H1 (cell line): ENCODE data around the gene MAPK8IP3. TPM values are rescaled to one million over a fixed set of nuclear protein-coding genes. Genes with fewer than 3 reads are reported as not detected.

Experiments
- ATF2 ChIP-seq: IDR thresholded peaks from 2 replicates; pipeline ENCODE4 v1.6.1; 2012; ENCODE audit warnings: low read length, inconsistent platforms
- BACH1 ChIP-seq: IDR thresholded peaks from 2 replicates; pipeline ENCODE4 v1.6.1; 2012; ENCODE audit warnings: low read length, improper control_type of control experiment
- CHD1 ChIP-seq: IDR thresholded peaks from 2 replicates; pipeline ENCODE4 v1.6.1; 2012; ENCODE audit warnings: low read depth, low read length, improper control_type of control experiment
- CHD2 ChIP-seq: IDR thresholded peaks from 2 replicates; pipeline ENCODE4 v1.6.1; 2012; ENCODE audit warnings: low read length, improper control_type of control experiment
- CREB1 ChIP-seq: IDR thresholded peaks from 2 replicates; pipeline ENCODE4 v1.6.1; 2012; ENCODE audit warnings: inconsistent platforms
- MAX ChIP-seq: IDR thresholded peaks from 2 replicates; pipeline ENCODE4 v1.6.1; 2012; ENCODE audit warnings: inconsistent platforms
- SRF ChIP-seq: IDR thresholded peaks from 2 replicates; pipeline ENCODE4 v1.6.1; 2011; ENCODE audit warnings: mild to moderate bottlenecking, low read depth, low read length, moderate library complexity
- polyA plus RNA-seq, 7 experiments: library from polyadenylated mRNA; depleted of rRNA in 3 of 7; stranded (reverse) in 5 of 7; unstranded in 2 of 7; fragments of >200 nt in 5 of 7; fragments of 200-250 nt in 2 of 7; gene quantifications; 1 replicate in 5 of 7; 2 replicates in 1 of 7; 4 replicates in 1 of 7; pipeline versions ENCODE4 v1.2.1 to v1.2.3, GENCODE V29; 2011 to 2013; ENCODE audit warnings: missing spikeins in 2 of 7, mixed read lengths in 2 of 7
- total RNA-seq: library from RNA; stranded (reverse); fragmentation: NEBNext Ultra II Directional; extraction: Animal tissue kit (Norgen Biotek cat#: 25700); gene quantifications from 2 replicates; pipeline ENCODE4 v1.2.1, GENCODE V29; 2021

The MAPK8IP3 gene
- total and polyA plus RNA-seq, 2 of the 8 experiments (the other 6 are each of a cell fraction or from before 2014, with no cell fraction given) = 16.9 to 43.4 TPM

- no peak for TF ChIP-seq CHD2
- TF ChIP-seq CHD1 = no peak
- TF ChIP-seq ATF2 = no peak
- no peak for TF ChIP-seq MAX
- no peak for TF ChIP-seq SRF
- TF ChIP-seq BACH1 = no peak
- TF ChIP-seq CREB1 = no peak
Observed at GRCh38 chr16:1734816-1735215, 28.8 kb downstream of the MAPK8IP3 start (continued).
